Endodermal cell (in vitro differentiated cells): ENCODE measurements around the gene GFM1. TPM values are rescaled to one million over a fixed set of nuclear protein-coding genes. Genes with fewer than 3 reads are reported as not detected.

Experiments
- DNase-seq: peaks from one replicate; pipeline ENCODE4 v3.0.0-alpha.2; 2017
- H3K27ac ChIP-seq: 2 replicates; pipeline ENCODE4 v1.5.1; 2013; ENCODE audit warnings: mild to moderate bottlenecking, low read depth, low read length, moderate library complexity
- H3K27me3 ChIP-seq: 2 replicates; pipeline ENCODE4 v1.6.1; 2013; ENCODE audit warnings: mild to moderate bottlenecking, low read length, moderate library complexity; ENCODE audit not compliant: insufficient read depth, control insufficient read depth, poor library complexity, severe bottlenecking
- H3K36me3 ChIP-seq: 2 replicates; pipeline ENCODE4 v1.7.0; 2013; ENCODE audit warnings: mild to moderate bottlenecking, low read length, moderate library complexity; ENCODE audit not compliant: control insufficient read depth, insufficient read depth
- H3K4me1 ChIP-seq: one replicate; pipeline ENCODE4 v1.7.0; 2013; ENCODE audit warnings: low read length; ENCODE audit not compliant: control insufficient read depth, insufficient read depth
- H3K4me3 ChIP-seq: 2 replicates; pipeline ENCODE4 v1.5.1; 2013; ENCODE audit warnings: mild to moderate bottlenecking, low read length, moderate library complexity
- H3K9ac ChIP-seq: 2 replicates; pipeline ENCODE4 v1.6.1; 2013; ENCODE audit warnings: mild to moderate bottlenecking, low read length, moderate library complexity; ENCODE audit not compliant: poor library complexity, severe bottlenecking; ENCODE audit errors: extremely low read depth
- H3K9me3 ChIP-seq: 2 replicates; pipeline ENCODE4 v1.6.1; 2013; ENCODE audit warnings: mild to moderate bottlenecking, low read length, moderate library complexity; ENCODE audit not compliant: control insufficient read depth
- H3K27ac Mint-ChIP-seq: 2 replicates; pipeline ENCODE4 v1.8.0; 2020; ENCODE audit warnings: mixed read lengths
- H3K27me3 Mint-ChIP-seq: 2 replicates; pipeline ENCODE4 v1.8.0; 2021; ENCODE audit warnings: mild to moderate bottlenecking, mixed read lengths; ENCODE audit not compliant: insufficient read depth
- H3K36me3 Mint-ChIP-seq: 2 replicates; pipeline ENCODE4 v1.8.0; 2020; ENCODE audit warnings: low read depth, mixed read lengths
- H3K4me1 Mint-ChIP-seq: 2 replicates; pipeline ENCODE4 v1.8.0; 2020; ENCODE audit warnings: mixed read lengths
- H3K4me3 Mint-ChIP-seq: 2 replicates; pipeline ENCODE4 v1.8.0; 2020; ENCODE audit warnings: mild to moderate bottlenecking, moderate library complexity, mixed read lengths
- H3K9me3 Mint-ChIP-seq: 2 replicates; pipeline ENCODE4 v1.8.0; 2020; ENCODE audit warnings: mild to moderate bottlenecking, mixed read lengths
- CTCF ChIP-seq: fragments of 200-600 bp; sonication (generic); conservative IDR thresholded peaks from 2 replicates; pipeline ENCODE4 v1.5.0; 2021; ENCODE audit warnings: antibody characterized with exemption, mild to moderate bottlenecking
- WGBS, 2 experiments: methylation state at CpG; one replicate each; pipeline versions ENCODE4 v1.1.5 to v1.1.7; 2013; ENCODE audit warnings: missing lambda C conversion rate in 2 of 2, mixed read lengths in 1 of 2; ENCODE audit not compliant: insufficient coverage in 1 of 2, insufficient read length in 1 of 2; 5-methylcytosine and 5-hydroxymethylcytosine counted together
- total RNA-seq, 2 donors: library from RNA; stranded (reverse); fragmentation: NEBNext Ultra II Directional in 1 of 2; extraction: Animal tissue kit (Norgen Biotek cat#: 25700) in 1 of 2; gene quantifications; 2 replicates in 1 of 2; 3 replicates in 1 of 2; pipeline ENCODE4 v1.2.1, GENCODE V29; 2021

The GFM1 gene
- total RNA-seq, 2 donors from 2014 or later = 29.4 to 37.4 TPM

- Mint-ChIP-seq H3K27me3 (no peaks in the 10 kb centered on the region), H3K4me1 (no peaks in the 10 kb centered on the region), H3K9me3 (no peaks in the 10 kb centered on the region), H3K36me3 (peaks cover 36% of the 10 kb centered on the region), H3K4me3 (no peak overlapping the region), H3K27ac (no peak overlapping the region)
- Histone ChIP-seq H3K27ac (no peak overlapping the region), H3K4me1 (no peaks in the 10 kb centered on the region), H3K9me3 (no peaks in the 10 kb centered on the region), H3K36me3 (peaks cover 91% of the 10 kb centered on the region), H3K27me3 (no peaks in the 10 kb centered on the region), H3K4me3 (no peak overlapping the region), H3K9ac (no peak overlapping the region)
- TF ChIP-seq CTCF = no peak
- 80% methylated on average over 1 of the region's 1 CpG; no CpG with 5 or more reads in 1 of the 2 experiments for WGBS, 2 experiments
- DNase-seq = no peak
Measured at GRCh38 chr3:158663246-158663645, 18.9 kb downstream of the GFM1 start.

GRCh38 chr3:158663832-158664231, 19.5 kb downstream of the GFM1 start:
- Mint-ChIP-seq H3K4me1 (no peaks in the 10 kb centered on the region), H3K27ac (no peak overlapping the region), H3K4me3 (no peak overlapping the region), H3K27me3 (no peaks in the 10 kb centered on the region), H3K36me3 (peaks cover 36% of the 10 kb centered on the region), H3K9me3 (no peaks in the 10 kb centered on the region)
- DNase-seq = no peak
- TF ChIP-seq CTCF = no peak
- Histone ChIP-seq H3K36me3 (peaks cover 91% of the 10 kb centered on the region), H3K9me3 (no peaks in the 10 kb centered on the region), H3K4me1 (no peaks in the 10 kb centered on the region), H3K27me3 (no peaks in the 10 kb centered on the region), H3K4me3 (no peak overlapping the region), H3K9ac (no peak overlapping the region), H3K27ac (no peak overlapping the region)
- WGBS, 2 experiments = 88 to 100% methylated on average over 1 of the region's 1 CpG

GRCh38 chr3:158666416-158666815, 22.1 kb downstream of the GFM1 start:
- peaks cover 74% of the 10 kb centered on the region for H3K36me3 ChIP-seq
- Mint-ChIP-seq H3K9me3 (no peaks in the 10 kb centered on the region), H3K4me1 (peaks cover 4% of the 10 kb centered on the region), H3K27ac (no peak overlapping the region), H3K36me3 (peaks cover 37% of the 10 kb centered on the region), H3K4me3 (no peak overlapping the region), H3K27me3 (no peaks in the 10 kb centered on the region)
- no peaks in the 10 kb centered on the region for H3K9me3 ChIP-seq
- no peaks in the 10 kb centered on the region for H3K4me1 ChIP-seq
- H3K27me3 ChIP-seq = no peaks in the 10 kb centered on the region
- no peak overlapping the region for H3K9ac ChIP-seq
- WGBS, 2 experiments = 94% methylated on average over 3 of the region's 3 CpGs; no CpG with 5 or more reads in 1 of the 2 experiments
- no peak overlapping the region for H3K4me3 ChIP-seq
- H3K27ac ChIP-seq = no peak overlapping the region
- TF ChIP-seq CTCF = no peak
- DNase-seq = no peak
